ENCODE measurements around the gene ZSWIM6. TPM values are rescaled to one million over a fixed set of nuclear protein-coding genes. Genes with fewer than 3 reads are reported as not detected.

ZSWIM6 gene
- total RNA-seq, 2 experiments from 2014 or later = 4.1 TPM

GRCh38 chr5:61526207-61526519 lies 194.1 kb downstream of the ZSWIM6 start:
- Mint-ChIP-seq H3K27me3 (no peaks in the 10 kb centered on the region), H3K9me3 (no peaks in the 10 kb centered on the region), H3K4me3 (no peak overlapping the region), H3K4me1 (ENCODE audit: low read depth) (no peaks in the 10 kb centered on the region), H3K27ac (no peak overlapping the region), H3K36me3 (ENCODE audit: low read depth) (peaks cover 77% of the 10 kb centered on the region)
- TF ChIP-seq CTCF (IDR thresholded peaks at IDR 0.05) = no peak
- DNase-seq (no peak), ATAC-seq (ENCODE audit: poor library complexity) (no peak)
- no peaks in the 10 kb centered on the region for H3K27me3 ChIP-seq (ENCODE audit: control insufficient read depth in 1 of 2, insufficient read depth in 2 of 2, low read length in 2 of 2)
- H3K4me3 ChIP-seq (ENCODE audit: low read length) = no peak overlapping the region
- intact Hi-C loops (cut with DNase I, micrococcal nuclease) = no loop called here
- peaks cover 24% of the 10 kb centered on the region for H3K36me3 ChIP-seq (ENCODE audit: insufficient read depth, low read length)
- no peaks in the 10 kb centered on the region for H3K4me1 ChIP-seq (ENCODE audit: insufficient read depth, low read length)
- H3K27ac ChIP-seq (ENCODE audit: low read depth in 1 of 2, low read length in 2 of 2) = no peak overlapping the region
- ChIA-PET POLR2A (no interaction called here), CTCF (no interaction called here)
- H3K9me3 ChIP-seq (ENCODE audit: control insufficient read depth in 1 of 2, insufficient read depth in 1 of 2, low read length in 2 of 2) = no peaks in the 10 kb centered on the region

- no peak for TF ChIP-seq CTCF (IDR thresholded peaks at IDR 0.05)
- Mint-ChIP-seq H3K4me3 (no peak overlapping the region), H3K36me3 (ENCODE audit: low read depth) (peaks cover 94% of the 10 kb centered on the region), H3K9me3 (peaks cover 4% of the 10 kb centered on the region), H3K4me1 (ENCODE audit: low read depth) (peaks cover 9% of the 10 kb centered on the region), H3K27ac (no peak overlapping the region), H3K27me3 (no peaks in the 10 kb centered on the region)
- no peak overlapping the region for H3K27ac ChIP-seq (ENCODE audit: low read depth in 1 of 2, low read length in 2 of 2)
- H3K36me3 ChIP-seq (ENCODE audit: insufficient read depth, low read length) = peaks cover 37% of the 10 kb centered on the region
- ChIA-PET CTCF (no interaction called here), POLR2A (no interaction called here)
- DNase-seq = no peak
- no peak overlapping the region for H3K4me3 ChIP-seq (ENCODE audit: low read length)
- ATAC-seq (ENCODE audit: poor library complexity) = no peak
- peaks cover 4 to 10% of the 10 kb centered on the region in 2 experiments for H3K9me3 ChIP-seq (ENCODE audit: control insufficient read depth in 1 of 2, insufficient read depth in 1 of 2, low read length in 2 of 2)
- no peaks in the 10 kb centered on the region for H3K27me3 ChIP-seq (ENCODE audit: control insufficient read depth in 1 of 2, insufficient read depth in 2 of 2, low read length in 2 of 2)
- intact Hi-C loops (cut with DNase I, micrococcal nuclease) = no loop called here
- no peaks in the 10 kb centered on the region for H3K4me1 ChIP-seq (ENCODE audit: insufficient read depth, low read length)
Observed at GRCh38 chr5:61532983-61533382, 200.9 kb downstream of the ZSWIM6 start.

DNA sequence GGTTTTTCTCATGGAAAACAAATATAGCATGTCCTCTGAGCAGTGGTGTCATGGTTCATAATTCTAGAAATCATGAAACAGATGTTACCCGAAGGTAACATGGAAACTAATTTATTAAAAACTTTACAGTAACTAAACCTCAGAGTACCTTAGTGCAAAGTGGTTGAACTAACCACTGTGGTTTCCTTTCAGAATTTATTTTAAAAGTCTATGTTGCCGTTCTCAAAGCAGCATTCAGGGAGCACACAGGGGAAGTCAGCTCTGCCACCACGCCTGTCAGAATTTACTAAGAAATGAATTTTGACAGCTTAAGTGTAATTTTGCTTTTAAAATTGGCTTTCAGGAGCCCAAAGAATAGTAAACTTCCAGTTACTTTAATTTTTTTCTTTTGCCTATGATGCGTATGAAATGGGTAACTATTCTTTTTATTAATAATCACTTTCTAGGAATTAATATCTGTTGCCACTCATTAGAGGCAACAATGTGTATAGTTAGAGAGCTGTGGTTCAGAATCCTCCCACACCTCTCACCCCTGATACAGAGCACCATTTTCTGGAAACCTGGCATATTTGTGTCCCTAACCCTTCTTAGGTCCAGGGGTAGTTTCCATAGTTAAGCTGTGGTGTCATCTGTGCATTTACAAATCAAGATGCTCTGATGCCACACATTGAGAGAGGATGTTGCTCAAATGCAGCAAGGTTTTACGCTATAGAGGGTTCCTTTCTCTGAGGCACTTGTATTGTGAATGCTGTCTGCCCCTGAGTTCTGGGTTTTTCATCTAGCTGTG lies 202.6 kb downstream of the ZSWIM6 start:
- peaks cover 47% of the 10 kb centered on the region for H3K36me3 ChIP-seq (ENCODE audit: insufficient read depth, low read length)
- no peak for TF ChIP-seq CTCF (IDR thresholded peaks at IDR 0.05)
- no peak overlapping the region for H3K4me3 ChIP-seq (ENCODE audit: low read length)
- CTCF ChIA-PET = no interaction called here
- H3K27me3 ChIP-seq (ENCODE audit: control insufficient read depth in 1 of 2, insufficient read depth in 2 of 2, low read length in 2 of 2) = no peaks in the 10 kb centered on the region
- Mint-ChIP-seq H3K36me3 (ENCODE audit: low read depth) (peaks cover 96% of the 10 kb centered on the region), H3K27ac (no peak overlapping the region), H3K9me3 (peaks cover 4% of the 10 kb centered on the region), H3K4me1 (ENCODE audit: low read depth) (peaks cover 9% of the 10 kb centered on the region), H3K4me3 (no peak overlapping the region), H3K27me3 (no peaks in the 10 kb centered on the region)
- H3K9me3 ChIP-seq (ENCODE audit: control insufficient read depth in 1 of 2, insufficient read depth in 1 of 2, low read length in 2 of 2) = peaks cover 4 to 10% of the 10 kb centered on the region in 2 experiments
- ATAC-seq (ENCODE audit: poor library complexity) = no peak
- peak in 2 of 14 experiments; percentile 9 to 42 for DNase-seq
- no peak overlapping the region for H3K27ac ChIP-seq (ENCODE audit: low read depth in 1 of 2, low read length in 2 of 2)
- intact Hi-C loops (cut with DNase I, micrococcal nuclease) = no loop called here
- POLR2A ChIA-PET = no interaction called here
- no peaks in the 10 kb centered on the region for H3K4me1 ChIP-seq (ENCODE audit: insufficient read depth, low read length)
